DOHH2 (cell line): Measurements from ENCODE around the gene SCAMP1.

ENCODE experiments used
- CTCF ChIP-seq: fragments of 200-600 bp; sonication (generic); IDR thresholded peaks from one replicate; pipeline ENCODE4 v1.5.1; 2014; ENCODE audit warnings: antibody characterized with exemption, mild to moderate bottlenecking, low read depth, low read length; ENCODE audit not compliant: poor library complexity, severe bottlenecking
- EZH2phosphoT487 ChIP-seq: fragments of 200-600 bp; sonication (generic); IDR thresholded peaks from 2 replicates; pipeline ENCODE4 v1.6.1; 2017; ENCODE audit warnings: borderline replicate concordance, mild to moderate bottlenecking, antibody characterized with exemption, low read length, moderate library complexity, mixed read lengths

DNA sequence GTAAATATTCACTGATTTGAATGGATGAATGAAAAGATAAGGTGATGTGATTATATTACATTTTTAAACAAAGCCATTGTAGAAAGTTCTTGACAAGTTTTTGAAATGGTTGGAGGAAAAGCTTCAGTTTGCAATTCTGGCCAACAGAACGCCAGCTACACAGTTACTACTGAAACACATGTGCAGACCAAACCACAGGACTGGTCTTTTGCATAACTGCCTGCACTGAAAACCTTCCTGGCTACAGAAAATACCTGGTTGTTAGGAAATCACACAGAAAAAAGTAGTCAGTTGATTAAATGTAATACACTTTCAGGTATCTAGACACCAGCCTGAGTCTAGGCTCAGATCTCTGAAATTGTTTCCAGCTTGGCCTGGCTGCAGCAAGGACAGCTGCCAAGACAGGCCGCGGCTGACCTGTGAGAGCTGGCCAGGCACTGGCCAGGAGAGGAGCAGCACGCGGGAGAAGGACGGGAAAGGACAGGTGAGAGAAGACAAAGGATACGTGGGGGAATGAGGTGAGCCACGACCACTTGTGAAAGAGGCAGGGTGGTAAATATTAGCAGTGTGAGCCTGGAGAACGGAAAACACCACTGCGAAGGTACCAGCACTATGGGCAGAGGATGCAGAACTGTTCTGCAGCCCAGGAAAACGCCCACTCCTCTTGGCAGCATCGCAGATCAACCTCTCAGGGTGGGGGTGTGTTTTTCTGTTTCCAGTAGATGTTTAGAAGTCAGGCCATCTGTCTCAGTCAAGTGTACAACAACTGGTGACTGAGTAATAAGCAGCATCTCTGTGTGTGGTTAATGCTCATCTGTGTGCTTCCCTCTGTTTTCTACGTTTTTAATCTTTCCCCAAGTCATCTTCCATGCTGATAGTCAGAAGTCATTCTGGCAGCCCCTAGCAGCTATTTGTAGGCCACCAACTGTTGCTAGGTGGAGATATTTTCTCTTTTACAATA lies 137.4 kb downstream of the SCAMP1 start:
- no peak for TF ChIP-seq CTCF
- no peak for TF ChIP-seq EZH2phosphoT487
